T-helper 2 cell (primary cell): ENCODE data around the gene MMP3.

ENCODE experiments used
- DNase-seq, 5 experiments: peaks; one replicate each; pipeline versions ENCODE4 v3.0.0 to v3.0.0-alpha.2; 2012 to 2022

MMP3 gene

DNA sequence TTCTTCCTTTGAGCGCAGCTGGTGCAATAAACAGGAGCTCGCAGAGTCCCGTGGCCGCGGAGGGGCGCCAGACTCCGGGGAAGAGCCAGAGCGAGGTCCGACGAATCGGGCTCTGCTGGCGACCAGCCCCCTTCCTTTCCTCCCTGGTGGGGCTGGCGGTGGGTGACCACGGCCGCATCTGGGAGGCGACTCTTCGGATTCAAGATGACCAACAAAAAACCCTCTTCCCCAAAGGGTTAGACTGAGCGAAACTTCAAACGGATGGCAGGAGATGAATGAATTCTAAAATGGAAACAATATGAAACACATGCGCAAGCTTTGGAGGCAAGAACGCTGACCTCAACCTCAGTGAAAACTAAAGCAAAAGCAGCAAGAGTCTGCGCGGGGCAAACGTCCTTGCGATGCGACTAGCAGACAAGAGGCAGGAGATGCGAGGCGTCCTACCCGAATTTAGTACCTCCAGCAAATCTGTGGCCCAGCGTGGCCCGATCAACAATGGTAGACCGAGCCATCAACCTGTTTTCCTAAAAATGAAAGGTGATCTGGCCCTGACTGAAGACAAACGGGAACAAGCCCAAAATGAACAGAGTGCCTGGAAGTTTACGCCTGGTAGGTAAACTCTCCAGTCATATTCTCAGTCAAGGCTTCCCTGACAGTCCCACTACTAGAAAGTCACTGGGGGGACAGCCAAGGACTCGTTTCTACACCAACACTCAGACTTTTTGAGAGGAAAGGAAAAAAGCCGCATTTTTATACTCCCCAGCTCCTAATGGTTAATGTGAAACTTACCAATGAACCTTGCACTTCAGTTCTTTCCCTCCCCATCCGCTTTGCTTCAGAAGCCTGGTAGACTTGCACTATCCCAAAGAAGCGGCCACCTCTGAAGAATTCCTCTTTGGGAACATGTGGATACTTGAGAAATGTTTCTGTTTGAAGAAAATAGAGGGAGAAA, 11.6 kb downstream of the MMP3 start:
- peak in 1 of 5 experiments; percentile 13 for DNase-seq

- DNase-seq, result no peak
Observed at GRCh38 chr11:102831128-102831488, 12.3 kb downstream of the MMP3 start.

GRCh38 chr11:102830001-102830727, 13.2 kb downstream of the MMP3 start:
- DNase-seq, result no peak

DNA sequence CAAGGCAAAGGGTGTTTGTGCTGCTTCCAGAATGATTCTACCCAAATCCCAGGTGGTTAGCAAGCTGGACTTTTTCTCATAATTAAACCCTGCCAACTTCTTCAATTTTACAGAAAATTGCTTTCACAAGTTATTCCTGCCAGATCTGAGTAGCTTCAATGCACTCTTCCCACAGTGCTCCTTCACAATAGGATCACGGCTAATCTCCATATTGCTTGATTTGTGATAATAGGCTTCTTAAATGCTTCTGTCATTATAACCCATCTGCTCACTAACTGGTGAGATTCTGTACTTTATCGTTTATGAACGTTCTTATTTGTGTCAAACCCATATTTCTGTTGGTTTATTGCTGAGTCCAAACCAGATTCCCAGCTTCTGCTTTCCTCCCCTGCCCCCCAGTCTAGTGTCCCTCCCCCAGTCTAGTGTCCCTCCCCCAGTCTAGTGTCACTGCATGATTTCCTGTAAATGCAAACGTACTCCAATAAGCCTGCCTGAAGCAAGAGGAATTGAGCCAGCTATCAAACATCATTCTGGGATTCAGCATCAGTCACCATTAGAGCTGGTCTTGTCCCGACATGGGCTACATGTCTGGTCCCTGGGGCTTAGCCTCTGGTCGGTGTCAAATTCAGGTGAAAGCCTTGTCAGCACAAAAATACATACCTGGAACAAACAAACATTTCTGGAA, 14.0 kb downstream of the MMP3 start:
- DNase-seq, result no peak

GRCh38 chr11:102824556-102824955, 18.9 kb downstream of the MMP3 start:
- DNase-seq, result no peak

DNA sequence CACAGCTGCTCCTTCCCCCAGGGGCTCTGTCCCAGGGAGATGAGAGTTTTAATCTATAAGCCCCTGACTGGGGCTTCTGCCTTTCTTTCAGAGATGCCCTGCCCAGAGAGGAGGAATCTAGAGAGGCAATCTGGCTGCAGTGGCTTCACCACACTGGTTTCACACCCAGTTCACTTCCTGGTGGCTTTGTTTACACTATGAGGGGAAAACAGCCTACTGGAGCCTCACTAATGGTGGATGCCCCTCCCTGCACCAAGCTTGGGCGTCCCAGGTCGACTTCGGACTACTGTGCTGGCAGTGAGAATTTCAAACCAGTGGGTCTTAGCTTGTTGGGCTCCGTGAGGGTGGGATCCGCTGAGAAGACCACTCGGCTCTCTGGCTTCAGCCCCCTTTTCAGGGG, 23.9 kb downstream of the MMP3 start:
- no peak for DNase-seq

GRCh38 chr11:102813484-102813883, 29.9 kb downstream of the MMP3 start:
- no peak for DNase-seq

DNA sequence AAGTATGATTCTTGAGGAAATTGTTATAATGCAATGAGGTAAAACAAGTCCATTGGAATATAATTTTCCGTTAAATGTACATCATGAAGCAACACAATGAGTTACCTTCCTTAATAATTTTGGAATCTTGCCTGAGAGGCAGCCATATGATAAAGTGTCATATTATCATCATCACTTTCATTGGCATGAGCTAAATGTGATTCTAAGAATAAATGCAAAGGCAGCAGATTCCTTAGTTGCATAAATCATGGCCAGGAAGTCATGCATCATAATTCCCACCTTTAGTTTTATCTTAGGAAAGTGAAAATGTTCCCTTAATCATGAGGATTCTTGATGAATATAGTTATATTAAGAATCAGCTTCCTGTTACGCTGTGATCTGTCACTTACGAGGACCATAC, 31.2 kb downstream of the MMP3 start:
- no peak for DNase-seq

DNA sequence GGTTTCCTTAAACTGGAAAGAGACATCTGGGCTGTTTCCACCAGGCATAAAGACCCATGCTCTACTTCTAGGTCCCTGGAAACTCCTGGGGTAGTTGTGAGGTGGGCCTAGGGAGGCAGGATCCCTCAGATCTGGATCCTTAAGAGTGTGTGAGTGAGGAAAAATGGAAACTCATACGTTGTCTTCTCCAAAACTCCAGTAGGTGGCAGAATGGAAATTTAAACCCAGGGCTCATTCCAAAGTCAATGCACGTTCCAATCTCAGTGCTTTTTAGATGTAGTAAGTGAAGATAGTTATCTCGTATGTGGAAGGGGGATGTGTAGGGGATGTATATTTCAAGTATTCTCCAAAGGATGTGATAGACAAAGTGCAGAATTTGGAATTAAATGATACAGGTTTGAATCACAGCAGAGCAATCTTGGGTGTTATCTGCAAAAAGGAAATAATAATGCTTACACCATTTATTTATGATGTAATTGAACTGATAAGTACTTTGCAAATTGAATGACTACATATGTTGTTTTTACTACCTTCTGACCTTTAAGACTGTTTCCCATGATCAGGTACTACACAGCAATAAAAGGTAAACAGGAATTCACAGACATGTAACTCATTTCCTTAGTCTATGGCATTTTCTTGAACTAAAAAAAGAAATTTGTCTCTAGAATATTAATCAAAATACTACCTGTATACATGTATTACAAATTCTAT, 32.3 kb downstream of the MMP3 start:
- no peak for DNase-seq

GRCh38 chr11:102809971-102810370, 33.4 kb downstream of the MMP3 start:
- DNase-seq, result no peak

- DNase-seq, result peak in 1 of 5 experiments; percentile 27
Observed at GRCh38 chr11:102807921-102808320, 35.5 kb downstream of the MMP3 start.

GRCh38 chr11:102806296-102806695, 37.1 kb downstream of the MMP3 start:
- no peak for DNase-seq

- DNase-seq, result no peak
Observed at GRCh38 chr11:102802341-102802740, 41.1 kb downstream of the MMP3 start.

- DNase-seq, result no peak
Observed at GRCh38 chr11:102800767-102801166, 42.6 kb downstream of the MMP3 start.

- no peak for DNase-seq
Observed at GRCh38 chr11:102799681-102800340, 43.6 kb downstream of the MMP3 start.

- DNase-seq, result no peak
Observed at GRCh38 chr11:102798012-102798746, 45.2 kb downstream of the MMP3 start, which contains the start of gene MMP1. Gene MMP1 (minus strand): TSS chr11:102798160. CDS start chr11:102798092, 68 bp downstream.

DNA sequence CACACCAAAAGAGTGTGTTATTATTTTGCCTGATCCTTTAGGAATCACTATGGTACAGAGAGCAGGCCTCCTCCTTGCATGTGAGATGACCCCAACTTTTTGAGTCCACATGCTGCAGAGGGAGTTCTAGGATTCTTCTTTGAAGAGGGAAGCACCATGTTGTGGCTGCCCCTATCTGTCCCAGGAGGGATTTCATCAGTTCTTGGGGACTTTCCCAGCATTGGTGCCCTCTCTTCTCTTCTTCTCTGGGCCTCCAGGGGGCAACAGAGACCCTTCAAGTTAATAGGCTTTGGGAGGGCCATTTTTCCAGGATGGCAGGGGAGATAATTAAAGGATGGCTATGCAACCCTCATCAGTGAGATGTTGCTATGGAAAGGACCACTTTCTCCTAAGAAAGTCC, 49.0 kb downstream of the MMP3 start:
- no peak for DNase-seq

DNA sequence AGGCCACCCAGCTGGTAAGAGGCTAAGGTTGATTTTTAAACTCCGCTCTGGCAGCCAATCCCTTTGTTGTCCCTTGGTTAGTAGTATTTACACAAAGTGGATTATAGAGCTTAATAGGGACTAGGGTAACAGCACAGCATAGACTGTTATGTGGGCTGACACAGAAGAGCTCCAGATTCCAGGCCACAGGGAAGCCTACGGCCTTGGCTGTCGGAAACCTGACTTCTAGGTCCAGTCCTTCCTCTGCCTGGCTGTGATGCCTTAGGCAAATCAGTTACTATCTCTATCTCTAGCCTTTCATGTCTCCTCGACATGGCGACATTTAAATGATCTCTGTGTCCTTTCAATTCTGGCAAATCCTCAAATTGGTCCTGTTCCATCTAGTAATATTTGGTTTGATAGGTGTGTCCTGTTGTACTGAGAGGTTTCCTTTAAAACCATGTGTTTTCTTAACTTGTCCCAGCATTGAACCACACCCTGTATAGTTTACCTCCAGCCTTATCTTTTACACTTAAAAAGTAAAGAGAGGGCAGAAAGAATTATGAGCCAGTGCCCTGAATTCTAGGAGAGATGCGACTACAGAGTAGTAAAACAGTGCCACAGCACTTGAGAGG, 49.6 kb downstream of the MMP3 start:
- DNase-seq, result no peak

DNA sequence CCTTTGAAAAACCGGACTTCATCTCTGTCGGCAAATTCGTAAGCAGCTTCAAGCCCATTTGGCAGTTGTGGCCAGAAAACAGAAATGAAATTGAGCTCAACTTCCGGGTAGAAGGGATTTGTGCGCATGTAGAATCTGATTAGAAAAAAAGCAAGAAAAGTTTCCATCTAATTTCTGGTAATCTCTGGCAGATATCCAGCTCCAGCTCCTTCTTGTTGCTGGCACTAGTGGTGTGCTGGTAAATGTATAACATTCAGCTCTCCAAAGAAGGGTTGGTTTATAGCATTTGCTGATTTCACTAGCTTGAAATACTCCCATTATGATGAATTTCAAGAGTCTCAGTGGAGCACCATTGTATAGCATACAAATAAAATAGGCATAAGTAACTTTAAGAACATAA, 50.8 kb downstream of the MMP3 start:
- DNase-seq, result no peak

DNA sequence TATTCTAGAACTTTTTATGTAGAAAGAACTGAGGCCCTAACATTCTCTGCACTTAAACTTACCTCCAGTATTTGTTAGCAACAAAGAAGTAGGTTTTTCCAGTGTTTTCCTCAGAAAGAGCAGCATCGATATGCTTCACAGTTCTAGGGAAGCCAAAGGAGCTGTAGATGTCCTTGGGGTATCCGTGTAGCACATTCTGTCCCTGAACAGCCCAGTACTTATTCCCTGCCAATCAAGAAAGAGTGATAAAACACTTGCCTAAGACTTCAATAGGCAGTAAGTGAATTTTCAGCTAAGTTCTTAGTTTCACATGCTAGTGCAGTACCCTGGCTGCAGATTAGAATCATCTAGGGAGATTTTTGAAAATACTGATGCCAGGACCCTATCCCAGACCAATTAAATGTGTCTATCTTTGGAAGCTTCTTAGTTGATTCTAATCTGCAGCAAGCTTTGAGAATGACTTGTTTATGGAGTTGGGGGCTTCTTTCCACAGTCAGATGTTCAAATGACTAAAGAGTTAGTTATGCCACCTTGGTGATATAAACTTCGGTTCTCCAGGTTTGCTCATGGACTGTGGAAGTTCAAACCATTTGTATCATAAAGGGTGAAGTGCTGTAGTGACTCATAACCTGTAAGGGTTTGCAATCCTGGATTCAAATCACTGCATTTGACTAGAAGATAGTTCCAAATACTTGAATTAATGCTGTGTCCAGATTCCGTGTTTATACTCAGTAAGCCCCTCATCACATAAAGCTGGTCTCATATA, 52.0 kb downstream of the MMP3 start:
- no peak for DNase-seq
